Activated CD8-positive, alpha-beta T cell treated with anti-CD3 and anti-CD28 coated beads for 36 hours (primary cell): Measurements from ENCODE around the gene NADK2. TPM values are rescaled to one million over a fixed set of nuclear protein-coding genes. Genes with fewer than 3 reads are reported as not detected.

Source experiments
- ATAC-seq: fragments of 200-7000 bp; cut with Tn5 transposase; one replicate; pipeline ENCODE4 v1.10.0; 2021; ENCODE audit warnings: mild to moderate bottlenecking, moderate library complexity
- CTCF ChIA-PET: fragments of 350-600 bp; sonication (Branson Sonifier 250); formaldehyde crosslinking; loops from one replicate; lab custom pipeline; 2021; ENCODE audit warnings: antibody characterized with exemption; lab: Charles Lee
- POLR2A ChIA-PET: fragments of 350-600 bp; sonication (Branson Sonifier 250); formaldehyde crosslinking; loops from one replicate; lab custom pipeline; 2021; ENCODE audit warnings: antibody characterized with exemption; lab: Charles Lee
- DNase-seq: peaks from one replicate; pipeline ENCODE4 v3.0.0-alpha.2; 2020
- H3K27ac Mint-ChIP-seq: one replicate; pipeline ENCODE4 v1.8.0; 2021; ENCODE audit warnings: mild to moderate bottlenecking, mixed read lengths
- H3K27me3 Mint-ChIP-seq: one replicate; pipeline ENCODE4 v1.8.0; 2021; ENCODE audit warnings: mixed read lengths
- H3K36me3 Mint-ChIP-seq: one replicate; pipeline ENCODE4 v1.8.0; 2021; ENCODE audit warnings: low read depth, mixed read lengths
- H3K4me1 Mint-ChIP-seq: one replicate; pipeline ENCODE4 v1.8.0; 2021; ENCODE audit warnings: low read depth, mixed read lengths
- H3K4me3 Mint-ChIP-seq: one replicate; pipeline ENCODE4 v1.8.0; 2021; ENCODE audit warnings: mild to moderate bottlenecking, moderate library complexity, mixed read lengths
- H3K9me3 Mint-ChIP-seq: one replicate; pipeline ENCODE4 v1.8.0; 2021; ENCODE audit warnings: mixed read lengths
- intact Hi-C: fragments of 100-400 bp; cut with micrococcal nuclease; formaldehyde crosslinking; loops from one replicate; pipeline ENCODE4 v1.10.0; 2022
- total RNA-seq, 2 experiments: library from RNA; stranded (reverse); gene quantifications; one replicate each; pipeline ENCODE4 v1.2.3, GENCODE V29; 2021
- TF ChIP-seq, protein P1 (sequence below): fragments of 200-600 bp; IDR thresholded peaks from one replicate; pipeline ENCODE4 v1.8.0; 2022; ENCODE audit warnings: antibody characterized with exemption, mild to moderate bottlenecking

Gene NADK2
- total RNA-seq, 2 experiments from 2014 or later = 22.7 to 25.2 TPM

DNA sequence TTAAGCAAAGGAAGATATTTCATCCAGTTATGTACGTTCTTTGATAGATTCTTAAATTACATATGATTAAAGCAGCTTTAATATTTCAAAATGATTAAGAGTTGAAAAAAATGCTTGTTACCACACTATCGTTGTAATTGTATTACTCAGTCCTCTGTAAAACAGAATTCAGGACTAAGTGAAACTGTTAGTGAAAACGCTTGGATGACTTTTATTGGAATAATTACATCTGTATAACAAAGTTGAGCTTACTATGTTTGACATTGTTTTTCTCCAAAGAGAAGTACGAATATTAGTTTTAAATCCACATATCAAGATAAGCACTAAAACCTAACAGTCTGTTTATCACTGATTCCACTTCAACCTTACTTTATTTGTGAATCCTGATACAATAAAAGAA, 8.7 kb upstream of the NADK2 start:
- ChIA-PET POLR2A (no interaction called here), CTCF (interaction anchor here (0.7 to 4.2 kb wide), 5 partner anchors 9 to 445 kb away, joined by 3 to 25 read pairs (median 5); partner anchors contain the start of gene NADK2)
- Mint-ChIP-seq H3K36me3 (no peaks in the 10 kb centered on the region), H3K27me3 (peaks cover 2% of the 10 kb centered on the region), H3K4me1 (no peaks in the 10 kb centered on the region), H3K9me3 (no peaks in the 10 kb centered on the region), H3K4me3 (no peak overlapping the region), H3K27ac (no peak overlapping the region)
- no peak for DNase-seq
- TF ChIP-seq, protein P1, sequence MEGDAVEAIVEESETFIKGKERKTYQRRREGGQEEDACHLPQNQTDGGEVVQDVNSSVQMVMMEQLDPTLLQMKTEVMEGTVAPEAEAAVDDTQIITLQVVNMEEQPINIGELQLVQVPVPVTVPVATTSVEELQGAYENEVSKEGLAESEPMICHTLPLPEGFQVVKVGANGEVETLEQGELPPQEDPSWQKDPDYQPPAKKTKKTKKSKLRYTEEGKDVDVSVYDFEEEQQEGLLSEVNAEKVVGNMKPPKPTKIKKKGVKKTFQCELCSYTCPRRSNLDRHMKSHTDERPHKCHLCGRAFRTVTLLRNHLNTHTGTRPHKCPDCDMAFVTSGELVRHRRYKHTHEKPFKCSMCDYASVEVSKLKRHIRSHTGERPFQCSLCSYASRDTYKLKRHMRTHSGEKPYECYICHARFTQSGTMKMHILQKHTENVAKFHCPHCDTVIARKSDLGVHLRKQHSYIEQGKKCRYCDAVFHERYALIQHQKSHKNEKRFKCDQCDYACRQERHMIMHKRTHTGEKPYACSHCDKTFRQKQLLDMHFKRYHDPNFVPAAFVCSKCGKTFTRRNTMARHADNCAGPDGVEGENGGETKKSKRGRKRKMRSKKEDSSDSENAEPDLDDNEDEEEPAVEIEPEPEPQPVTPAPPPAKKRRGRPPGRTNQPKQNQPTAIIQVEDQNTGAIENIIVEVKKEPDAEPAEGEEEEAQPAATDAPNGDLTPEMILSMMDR = no peak
- no peak for ATAC-seq
- intact Hi-C loops = no loop called here

DNA sequence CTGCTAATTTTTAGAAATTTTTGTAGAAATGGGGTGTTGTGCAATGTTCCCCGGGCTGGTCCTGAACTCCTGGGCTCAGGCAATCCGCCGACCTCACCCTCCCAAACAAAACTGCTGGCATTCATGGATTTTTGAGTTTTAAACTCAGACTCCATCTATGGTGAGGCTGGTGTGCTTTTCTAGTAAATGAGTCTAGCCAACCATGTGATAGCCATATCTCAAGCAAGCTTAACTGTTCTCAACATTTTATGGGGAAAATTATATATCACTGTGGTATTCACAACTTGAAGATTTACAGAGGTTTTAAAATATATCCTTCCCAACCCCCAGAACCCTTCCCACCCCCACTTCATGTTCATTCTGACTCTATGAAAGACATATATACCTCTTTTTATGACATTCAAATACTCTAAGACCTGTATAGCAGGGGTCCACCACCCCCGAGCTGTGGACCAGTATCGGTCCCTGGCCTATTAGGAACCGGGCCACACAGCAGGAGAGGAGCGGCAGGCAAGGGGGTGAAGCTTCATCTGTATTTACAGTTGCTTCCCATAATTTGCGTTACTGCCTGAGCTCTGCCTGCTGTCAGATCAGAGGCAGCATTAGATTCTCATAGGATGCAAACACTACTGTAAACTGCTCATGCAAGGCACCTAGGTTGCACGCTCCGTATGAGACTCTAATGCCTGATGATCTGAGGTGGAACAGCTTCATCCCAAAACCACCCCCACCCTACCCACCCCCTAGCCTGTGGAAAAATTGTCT, 4.5 kb upstream of the NADK2 start:
- intact Hi-C loops = no loop called here
- H3K4me1 Mint-ChIP-seq = peaks cover 15% of the 10 kb centered on the region
- H3K9me3 Mint-ChIP-seq = no peaks in the 10 kb centered on the region
- no peaks in the 10 kb centered on the region for H3K36me3 Mint-ChIP-seq
- H3K4me3 Mint-ChIP-seq = no peak overlapping the region
- POLR2A ChIA-PET = no interaction called here
- H3K27me3 Mint-ChIP-seq = no peaks in the 10 kb centered on the region
- no peak overlapping the region for H3K27ac Mint-ChIP-seq
- CTCF ChIA-PET = interaction anchor here (1.1 to 1.4 kb wide), 2 partner anchors 9 to 444 kb away, joined by 3 read pairs; no protein-coding TSS in a partner anchor
- no peak for ATAC-seq
- TF ChIP-seq, protein P1 = no peak
- no peak for DNase-seq

DNA sequence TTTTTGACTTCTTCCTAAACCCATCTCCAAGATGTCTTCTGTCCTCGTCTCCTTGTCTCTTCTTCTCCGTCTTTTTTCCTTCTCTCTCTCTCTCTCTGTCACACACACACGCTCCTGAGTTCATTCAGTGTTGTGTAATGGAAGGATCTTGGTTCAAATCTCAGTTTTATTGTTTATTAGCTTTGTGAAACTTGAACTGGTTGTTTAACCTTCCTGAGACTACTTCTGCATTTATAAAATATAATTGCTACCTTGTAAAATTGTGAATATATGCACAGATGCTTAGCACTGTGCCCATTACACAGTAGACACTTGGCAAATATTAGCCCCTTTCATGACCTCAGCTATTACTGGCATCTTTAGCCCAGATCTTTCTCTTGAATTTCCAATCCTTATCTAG, 2.4 kb upstream of the NADK2 start:
- Mint-ChIP-seq H3K4me1 (peaks cover 30% of the 10 kb centered on the region), H3K36me3 (no peaks in the 10 kb centered on the region), H3K9me3 (no peaks in the 10 kb centered on the region), H3K27me3 (no peaks in the 10 kb centered on the region), H3K27ac (peak overlapping the region; percentile 98), H3K4me3 (no peak overlapping the region)
- ChIA-PET CTCF (interaction anchor here (0.7 to 1.6 kb wide), 3 partner anchors 61 to 447 kb away, joined by 3 to 6 read pairs (median 5); no protein-coding TSS in a partner anchor), POLR2A (no interaction called here)
- no peak for DNase-seq
- intact Hi-C loops = loop anchor here (5.0 kb wide), 1 partner anchor 92 kb away; the partner anchor contains the start of genes LMBRD2 and SKP2
- TF ChIP-seq, protein P1 = no peak
- no peak for ATAC-seq

DNA sequence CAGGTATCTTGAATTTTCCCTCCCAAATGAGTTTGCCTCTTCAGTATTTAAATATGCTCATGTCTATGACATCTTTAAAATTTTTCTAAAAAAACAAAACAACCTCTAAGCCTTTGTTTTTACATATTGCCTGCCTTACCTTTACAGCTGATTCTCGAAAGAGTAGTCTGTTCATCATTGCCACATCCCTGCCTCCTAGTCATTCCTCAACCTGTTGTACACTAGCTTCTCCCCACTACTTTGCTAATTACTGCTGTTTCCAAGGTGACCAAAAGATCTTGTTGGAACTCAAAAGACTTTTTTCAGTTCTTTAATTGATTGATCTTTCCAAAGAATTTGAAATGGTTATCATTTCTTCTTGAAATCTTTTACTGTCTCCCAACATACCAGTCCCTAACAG, 1.9 kb upstream of the NADK2 start:
- no peak for DNase-seq
- ChIA-PET POLR2A (no interaction called here), CTCF (interaction anchor here (0.7 to 1.6 kb wide), 4 partner anchors 9 to 447 kb away, joined by 3 to 6 read pairs (median 4); no protein-coding TSS in a partner anchor)
- Mint-ChIP-seq H3K36me3 (no peaks in the 10 kb centered on the region), H3K4me1 (peaks cover 33% of the 10 kb centered on the region), H3K9me3 (no peaks in the 10 kb centered on the region), H3K27me3 (no peaks in the 10 kb centered on the region), H3K4me3 (peak overlapping the region; percentile 77), H3K27ac (peak overlapping the region; percentile 98)
- TF ChIP-seq, protein P1 = no peak
- no peak for ATAC-seq
- intact Hi-C loops = loop anchor here (5.0 kb wide), 1 partner anchor 91 kb away; the partner anchor contains the start of genes LMBRD2 and SKP2
